T-helper 1 cell treated with Interleukin-12 subunit alpha and Interleukin-12 subunit beta and Interleukin-4 antibody, amounts not matched to agents 30 μg/mL and 1 μg/mL, for 36 hours (primary cell): Measurements from ENCODE around the gene DNAJB4.
"Not testable (repeated sequence)": the region's sequence is repeated elsewhere in the genome, so short reads cannot be mapped to it uniquely, and the experiment has no call there.

Source experiments
- H3K27ac Mint-ChIP-seq: one replicate; pipeline ENCODE4 v1.8.0; 2021; ENCODE audit warnings: mild to moderate bottlenecking, mixed read lengths
- H3K27me3 Mint-ChIP-seq: one replicate; pipeline ENCODE4 v1.8.0; 2021; ENCODE audit warnings: low read depth, mixed read lengths
- H3K36me3 Mint-ChIP-seq: one replicate; pipeline ENCODE4 v1.8.0; 2021; ENCODE audit warnings: low read depth, mixed read lengths
- H3K4me1 Mint-ChIP-seq: one replicate; pipeline ENCODE4 v1.8.0; 2021; ENCODE audit warnings: low read depth, mixed read lengths
- H3K4me3 Mint-ChIP-seq: one replicate; pipeline ENCODE4 v1.8.0; 2021; ENCODE audit warnings: mild to moderate bottlenecking, moderate library complexity, mixed read lengths
- H3K9me3 Mint-ChIP-seq: one replicate; pipeline ENCODE4 v1.8.0; 2021; ENCODE audit warnings: mixed read lengths

DNAJB4 gene

GRCh38 chr1:78052685-78053405 lies 48.1 kb downstream of the DNAJB4 start:
- peaks cover 16% of the 10 kb centered on the region for H3K27me3 Mint-ChIP-seq
- H3K4me1 Mint-ChIP-seq: peaks cover 8% of the 10 kb centered on the region
- peaks cover 1% of the 10 kb centered on the region for H3K36me3 Mint-ChIP-seq
- H3K4me3 Mint-ChIP-seq: no peak overlapping the region
- H3K27ac Mint-ChIP-seq: no peak overlapping the region
- no peaks in the 10 kb centered on the region for H3K9me3 Mint-ChIP-seq

- peaks cover 1% of the 10 kb centered on the region for H3K36me3 Mint-ChIP-seq
- peaks cover 8% of the 10 kb centered on the region for H3K4me1 Mint-ChIP-seq
- no peak overlapping the region for H3K27ac Mint-ChIP-seq
- H3K4me3 Mint-ChIP-seq: no peak overlapping the region
- H3K9me3 Mint-ChIP-seq: no peaks in the 10 kb centered on the region
- H3K27me3 Mint-ChIP-seq: peaks cover 16% of the 10 kb centered on the region
These were observed 48.8 kb downstream of the DNAJB4 start for GRCh38 chr1:78053498-78053897.

GRCh38 chr1:78054559-78054958 lies 49.8 kb downstream of the DNAJB4 start:
- H3K4me1 Mint-ChIP-seq: peaks cover 7% of the 10 kb centered on the region
- H3K27ac Mint-ChIP-seq: no peak overlapping the region
- H3K36me3 Mint-ChIP-seq: peaks cover 1% of the 10 kb centered on the region
- H3K9me3 Mint-ChIP-seq: no peaks in the 10 kb centered on the region
- H3K4me3 Mint-ChIP-seq: no peak overlapping the region
- H3K27me3 Mint-ChIP-seq: peaks cover 19% of the 10 kb centered on the region

- Mint-ChIP-seq H3K4me3 (no peak overlapping the region), H3K4me1 (peaks cover 7% of the 10 kb centered on the region), H3K9me3 (no peaks in the 10 kb centered on the region), H3K36me3 (peaks cover 1% of the 10 kb centered on the region), H3K27me3 (peaks cover 19% of the 10 kb centered on the region), H3K27ac (no peak overlapping the region)
These were observed 50.2 kb downstream of the DNAJB4 start for GRCh38 chr1:78054972-78055371.

- H3K4me3 Mint-ChIP-seq: no peak overlapping the region
- H3K4me1 Mint-ChIP-seq: peaks cover 7% of the 10 kb centered on the region
- no peaks in the 10 kb centered on the region for H3K9me3 Mint-ChIP-seq
These were observed 50.9 kb downstream of the DNAJB4 start for GRCh38 chr1:78055565-78056132.

GRCh38 chr1:78058670-78059069 lies 53.9 kb downstream of the DNAJB4 start:
- H3K4me1 Mint-ChIP-seq: peaks cover 4% of the 10 kb centered on the region
- H3K9me3 Mint-ChIP-seq: no peaks in the 10 kb centered on the region
- H3K27ac Mint-ChIP-seq: no peak overlapping the region
- H3K36me3 Mint-ChIP-seq: peaks cover 1% of the 10 kb centered on the region
- H3K4me3 Mint-ChIP-seq: no peak overlapping the region
- peaks cover 24% of the 10 kb centered on the region for H3K27me3 Mint-ChIP-seq

More at GRCh38 chr1:78055565-78056132, 50.9 kb downstream of the DNAJB4 start:
- H3K36me3 Mint-ChIP-seq: peaks cover 1% of the 10 kb centered on the region
- no peak overlapping the region for H3K27ac Mint-ChIP-seq
- H3K27me3 Mint-ChIP-seq: peaks cover 24% of the 10 kb centered on the region

GRCh38 chr1:78060857-78061563 lies 56.3 kb downstream of the DNAJB4 start:
- Mint-ChIP-seq H3K4me3 (no peak overlapping the region), H3K27me3 (peaks cover 35% of the 10 kb centered on the region), H3K36me3 (no peaks in the 10 kb centered on the region), H3K9me3 (no peaks in the 10 kb centered on the region), H3K4me1 (peaks cover 1% of the 10 kb centered on the region), H3K27ac (no peak overlapping the region)

- H3K4me3 Mint-ChIP-seq: no peak overlapping the region
- H3K27me3 Mint-ChIP-seq: peaks cover 33% of the 10 kb centered on the region
These were observed 57.2 kb downstream of the DNAJB4 start for GRCh38 chr1:78061825-78062523.

GRCh38 chr1:78064886-78065285 lies 60.1 kb downstream of the DNAJB4 start:
- not testable (repeated sequence) for H3K9me3 Mint-ChIP-seq, H3K36me3 Mint-ChIP-seq, H3K4me1 Mint-ChIP-seq, H3K27ac Mint-ChIP-seq, H3K4me3 Mint-ChIP-seq
- peaks cover 34% of the 10 kb centered on the region for H3K27me3 Mint-ChIP-seq

More at GRCh38 chr1:78061825-78062523, 57.2 kb downstream of the DNAJB4 start:
- H3K4me1 Mint-ChIP-seq: peaks cover 1% of the 10 kb centered on the region
- no peaks in the 10 kb centered on the region for H3K36me3 Mint-ChIP-seq
- no peak overlapping the region for H3K27ac Mint-ChIP-seq
- no peaks in the 10 kb centered on the region for H3K9me3 Mint-ChIP-seq
